Gastroesophageal sphincter (tissue), 4 donors: ENCODE measurements around the gene SLC17A9. TPM values are rescaled to one million over a fixed set of nuclear protein-coding genes. Genes with fewer than 3 reads are reported as not detected.

ENCODE experiments used
- ATAC-seq: fragments of 150-250 bp; one replicate; pipeline ENCODE4 v1.9.1; 2016; ENCODE audit warnings: mild to moderate bottlenecking, moderate library complexity
- H3K27ac ChIP-seq, 4 donors: fragments of 200-600 bp; sonication (generic) in 3 of 4; 1 replicate in 3 of 4; 2 replicates in 1 of 4; pipeline ENCODE4 v1.5.1; 2016 to 2019
- H3K27me3 ChIP-seq: fragments of 200-600 bp; sonication (generic); one replicate; pipeline ENCODE4 v1.5.1; 2019
- H3K36me3 ChIP-seq, 2 donors: fragments of 200-600 bp; sonication (generic); one replicate each; pipeline ENCODE4 v1.5.1; 2019; ENCODE audit warnings: control low read depth in 1 of 2
- H3K4me1 ChIP-seq, 3 donors: fragments of 200-600 bp; sonication (generic); 1 replicate in 2 of 3; 2 replicates in 1 of 3; pipeline ENCODE4 v1.5.1; 2016 to 2019; ENCODE audit warnings: control low read depth in 2 of 3
- H3K4me3 ChIP-seq, 2 donors: fragments of 200-600 bp; sonication (generic); one replicate each; pipeline ENCODE4 v1.5.1; 2019; ENCODE audit warnings: mild to moderate bottlenecking in 1 of 2, moderate library complexity in 1 of 2
- H3K9me3 ChIP-seq, 3 donors: fragments of 200-600 bp; sonication (generic); one replicate each; pipeline ENCODE4 v1.5.1; 2017 to 2019; ENCODE audit warnings: control low read depth in 2 of 3
- CTCF ChIP-seq, 4 experiments: fragments of 200-600 bp in 2 of 4; fragments of 450-650 bp in 2 of 4; sonication (generic) in 1 of 4; IDR thresholded peaks; one replicate each; pipeline ENCODE4 v1.5.1; 2017 to 2019; ENCODE audit warnings: antibody characterized with exemption in 4 of 4, mild to moderate bottlenecking in 2 of 4, moderate library complexity in 2 of 4
- EP300 ChIP-seq: sonication (generic); formaldehyde crosslinking; IDR thresholded peaks from one replicate; pipeline ENCODE4 v1.6.1; 2017; ENCODE audit warnings: antibody characterized with exemption, mild to moderate bottlenecking
- POLR2A ChIP-seq, 2 donors: fragments of 450-650 bp; IDR thresholded peaks; one replicate each; pipeline ENCODE4 v1.6.1; 2017; ENCODE audit warnings: antibody characterized with exemption in 2 of 2, mild to moderate bottlenecking in 2 of 2, moderate library complexity in 1 of 2
- POLR2AphosphoS5 ChIP-seq: sonication (generic); formaldehyde crosslinking; IDR thresholded peaks from one replicate; pipeline ENCODE4 v1.6.1; 2017; ENCODE audit warnings: antibody characterized with exemption
- WGBS, 2 donors: methylation state at CpG; one replicate each; pipeline ENCODE4 v1.1.5; 2018; ENCODE audit warnings: low coverage in 1 of 2; 5-methylcytosine and 5-hydroxymethylcytosine counted together
- total RNA-seq, 4 donors: library from RNA; depleted of rRNA; stranded (reverse); fragments of >200 nt; gene quantifications; one replicate each; pipeline ENCODE4 v1.1.0, GENCODE V29; 2016

Gene SLC17A9
- total RNA-seq, 4 donors from 2014 or later, result 1.3 to 4.6 (median 2.8) TPM

- H3K4me3 ChIP-seq, result no peak overlapping the region
- H3K36me3 ChIP-seq, result no peaks in the 10 kb centered on the region
- TF ChIP-seq EP300 (no peak), POLR2AphosphoS5 (no peak), CTCF (IDR thresholded peaks at IDR 0.05) (no peak), POLR2A (IDR thresholded peaks at IDR 0.05) (no peak)
- no peaks in the 10 kb centered on the region for H3K4me1 ChIP-seq
- H3K9me3 ChIP-seq, result peaks cover 0 to 32% (median 0%) of the 10 kb centered on the region in 3 donors
- H3K27me3 ChIP-seq, result peaks cover 100% of the 10 kb centered on the region
- ATAC-seq, result no peak
- WGBS, 2 donors, result 8 to 29% methylated on average over 5 to 9 of the region's 15 CpGs
- H3K27ac ChIP-seq, result no peak overlapping the region
Observed at GRCh38 chr20:63015147-63015661, 62.7 kb downstream of the SLC17A9 start.

GRCh38 chr20:63015662-63016361 lies 63.3 kb downstream of the SLC17A9 start:
- Histone ChIP-seq H3K9me3 (peaks cover 0 to 38% (median 0%) of the 10 kb centered on the region in 3 donors), H3K4me3 (no peak overlapping the region), H3K36me3 (no peaks in the 10 kb centered on the region), H3K27ac (no peak overlapping the region), H3K27me3 (peaks cover 100% of the 10 kb centered on the region), H3K4me1 (no peaks in the 10 kb centered on the region)
- ATAC-seq, result no peak
- no peak for TF ChIP-seq CTCF (IDR thresholded peaks at IDR 0.05)
- no peak for TF ChIP-seq POLR2A (IDR thresholded peaks at IDR 0.05)
- TF ChIP-seq EP300, result no peak
- TF ChIP-seq POLR2AphosphoS5, result no peak
- 93% methylated on average over 3 of the region's 22 CpGs; no CpG with 5 or more reads in 1 of the 2 donors for WGBS, 2 donors

GRCh38 chr20:63016514-63017075 lies 64.1 kb downstream of the SLC17A9 start:
- Histone ChIP-seq H3K4me3 (no peak overlapping the region), H3K36me3 (no peaks in the 10 kb centered on the region), H3K27me3 (peaks cover 100% of the 10 kb centered on the region), H3K27ac (no peak overlapping the region), H3K9me3 (peaks cover 0 to 44% (median 0%) of the 10 kb centered on the region in 3 donors), H3K4me1 (no peaks in the 10 kb centered on the region)
- TF ChIP-seq POLR2AphosphoS5 (no peak), CTCF (IDR thresholded peaks at IDR 0.05) (no peak), POLR2A (IDR thresholded peaks at IDR 0.05) (no peak), EP300 (no peak)
- no peak for ATAC-seq
- WGBS, 2 donors, result 81% methylated on average over 11 of the region's 14 CpGs; no CpG with 5 or more reads in 1 of the 2 donors

GRCh38 chr20:63017076-63017825 lies 64.7 kb downstream of the SLC17A9 start:
- no CpG with 5 or more reads among the region's 22 CpGs for WGBS, 2 donors
- peaks cover 100% of the 10 kb centered on the region for H3K27me3 ChIP-seq

More at GRCh38 chr20:63017076-63017825, 64.7 kb downstream of the SLC17A9 start:
- no peak overlapping the region for H3K27ac ChIP-seq
- no peak for TF ChIP-seq EP300
- TF ChIP-seq POLR2A (IDR thresholded peaks at IDR 0.05), result no peak
- TF ChIP-seq POLR2AphosphoS5, result no peak
- no peak for TF ChIP-seq CTCF (IDR thresholded peaks at IDR 0.05)
- ATAC-seq, result peak; percentile 24
- no peaks in the 10 kb centered on the region for H3K36me3 ChIP-seq
- H3K4me1 ChIP-seq, result no peaks in the 10 kb centered on the region
- no peak overlapping the region for H3K4me3 ChIP-seq
- peaks cover 0 to 44% (median 0%) of the 10 kb centered on the region in 3 donors for H3K9me3 ChIP-seq
